ENCODE measurements around the gene CDC42EP3. TPM values are rescaled to one million over a fixed set of nuclear protein-coding genes. Genes with fewer than 3 reads are reported as not detected.

CDC42EP3 gene
- total and polyA plus RNA-seq, 8 donors = 6.7 to 89.7 (median 17.2) TPM

DNA sequence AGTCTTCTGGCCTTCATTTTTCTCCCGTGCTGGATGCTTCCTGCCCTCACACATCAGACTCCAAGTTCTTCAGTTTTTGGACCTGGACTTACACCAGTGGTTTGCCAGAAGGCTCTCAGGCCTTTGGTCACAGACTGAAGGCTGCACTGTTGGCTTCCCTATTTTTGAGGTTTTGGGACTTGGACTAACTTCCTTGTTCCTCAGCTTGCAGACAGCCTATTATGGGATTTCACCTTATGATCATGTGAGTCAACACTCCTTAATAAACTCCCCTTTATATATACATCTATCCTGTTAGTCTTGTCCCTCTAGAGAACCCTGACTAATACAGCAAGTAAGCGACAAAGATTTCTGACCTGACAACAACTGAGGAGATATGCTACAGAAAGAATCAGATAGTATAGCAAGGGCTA lies 7.2 kb downstream of the CDC42EP3 start:
- Histone ChIP-seq H3K36me3 (peaks cover 0 to 7% (median 6%) of the 10 kb centered on the region in 4 donors), H3K27ac (peak overlapping the region in 3 of 5 donors; percentile 7 to 44 (median 8)), H3K9me3 (no peaks in the 10 kb centered on the region), H3K27me3 (no peaks in the 10 kb centered on the region), H3K4me1 (peaks cover 33 to 100% (median 63%) of the 10 kb centered on the region in 4 donors), H3K4me3 (no peak overlapping the region)
- no peak for TF ChIP-seq POLR2AphosphoS5 (IDR thresholded peaks at IDR 0.05)
- no peak for TF ChIP-seq POLR2A (IDR thresholded peaks at IDR 0.05)
- TF ChIP-seq, protein P1, sequence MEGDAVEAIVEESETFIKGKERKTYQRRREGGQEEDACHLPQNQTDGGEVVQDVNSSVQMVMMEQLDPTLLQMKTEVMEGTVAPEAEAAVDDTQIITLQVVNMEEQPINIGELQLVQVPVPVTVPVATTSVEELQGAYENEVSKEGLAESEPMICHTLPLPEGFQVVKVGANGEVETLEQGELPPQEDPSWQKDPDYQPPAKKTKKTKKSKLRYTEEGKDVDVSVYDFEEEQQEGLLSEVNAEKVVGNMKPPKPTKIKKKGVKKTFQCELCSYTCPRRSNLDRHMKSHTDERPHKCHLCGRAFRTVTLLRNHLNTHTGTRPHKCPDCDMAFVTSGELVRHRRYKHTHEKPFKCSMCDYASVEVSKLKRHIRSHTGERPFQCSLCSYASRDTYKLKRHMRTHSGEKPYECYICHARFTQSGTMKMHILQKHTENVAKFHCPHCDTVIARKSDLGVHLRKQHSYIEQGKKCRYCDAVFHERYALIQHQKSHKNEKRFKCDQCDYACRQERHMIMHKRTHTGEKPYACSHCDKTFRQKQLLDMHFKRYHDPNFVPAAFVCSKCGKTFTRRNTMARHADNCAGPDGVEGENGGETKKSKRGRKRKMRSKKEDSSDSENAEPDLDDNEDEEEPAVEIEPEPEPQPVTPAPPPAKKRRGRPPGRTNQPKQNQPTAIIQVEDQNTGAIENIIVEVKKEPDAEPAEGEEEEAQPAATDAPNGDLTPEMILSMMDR (IDR thresholded peaks at IDR 0.05) = no peak
- no peak for DNase-seq
- intact Hi-C loops (cut with DNase I; ENCODE audit: low total_unique reads) = no loop called here
- 43 to 92% (median 51%) methylated on average over 2 of the region's 2 CpGs for WGBS, 5 donors

DNA sequence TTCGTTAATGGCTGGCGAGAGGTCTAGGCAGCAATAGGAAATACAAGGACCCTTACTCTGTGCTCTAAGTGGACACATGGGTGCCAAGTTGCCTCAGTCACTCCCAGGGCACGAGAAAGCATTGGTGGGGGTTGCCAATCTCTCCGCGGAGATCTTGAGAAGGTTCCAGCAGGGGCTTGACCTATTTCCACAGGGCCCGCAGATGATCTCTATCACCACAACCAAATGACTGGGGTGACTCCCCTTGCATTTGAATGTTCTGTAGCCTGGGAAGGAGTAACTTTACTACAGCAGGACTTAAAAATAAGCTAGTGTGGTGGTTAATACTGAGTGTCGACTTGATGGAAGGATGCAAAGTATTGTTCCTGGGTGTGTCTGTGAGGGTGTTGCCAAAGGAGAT lies 8.1 kb downstream of the CDC42EP3 start:
- TF ChIP-seq, protein P1 (IDR thresholded peaks at IDR 0.05) = no peak
- TF ChIP-seq POLR2A (IDR thresholded peaks at IDR 0.05) (no peak), EP300 (IDR thresholded peaks at IDR 0.05) (no peak), POLR2AphosphoS5 (IDR thresholded peaks at IDR 0.05) (no peak)
- 70 to 92% (median 88%) methylated on average over 7 of the region's 7 CpGs for WGBS, 5 donors
- no peaks in the 10 kb centered on the region for H3K9me3 ChIP-seq
- no peaks in the 10 kb centered on the region for H3K27me3 ChIP-seq
- peaks cover 33 to 100% (median 62%) of the 10 kb centered on the region in 4 donors for H3K4me1 ChIP-seq
- peak overlapping the region in 2 of 5 donors; percentile 7 to 44 for H3K27ac ChIP-seq
- DNase-seq = no peak
- H3K36me3 ChIP-seq = peaks cover 0 to 7% (median 6%) of the 10 kb centered on the region in 4 donors
- no peak overlapping the region for H3K4me3 ChIP-seq
- intact Hi-C loops (cut with DNase I; ENCODE audit: low total_unique reads) = no loop called here

DNA sequence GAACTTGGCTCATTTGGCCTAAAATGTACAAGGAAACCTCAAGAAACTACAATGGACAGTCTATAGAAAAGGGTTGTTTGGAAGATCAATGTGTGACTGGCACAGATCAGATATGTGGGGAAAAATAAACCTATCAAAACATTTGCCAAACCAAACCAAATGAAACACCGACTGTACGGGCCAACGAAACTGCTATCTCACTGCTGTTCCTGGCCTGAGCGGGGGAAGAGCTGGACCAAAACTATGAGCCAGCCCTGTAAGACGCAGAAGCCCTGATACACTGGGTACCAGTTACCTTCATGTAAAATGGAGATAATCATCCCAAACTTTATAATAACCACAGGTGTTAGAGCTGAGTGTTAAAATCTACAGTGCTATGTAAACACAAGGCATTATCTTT lies 11.7 kb downstream of the CDC42EP3 start:
- no peak overlapping the region for H3K4me3 ChIP-seq
- 32 to 57% (median 44%) methylated on average over 5 of the region's 5 CpGs for WGBS, 5 donors
- TF ChIP-seq POLR2AphosphoS5 (IDR thresholded peaks at IDR 0.05) = no peak
- TF ChIP-seq EP300 (IDR thresholded peaks at IDR 0.05) = no peak
- intact Hi-C loops (cut with DNase I; ENCODE audit: low total_unique reads) = no loop called here
- H3K27ac ChIP-seq = peak overlapping the region in 3 of 5 donors; percentile 0 to 25 (median 1)
- no peaks in the 10 kb centered on the region for H3K27me3 ChIP-seq
- H3K4me1 ChIP-seq = peaks cover 29 to 96% (median 56%) of the 10 kb centered on the region in 4 donors
- peaks cover 0 to 7% (median 6%) of the 10 kb centered on the region in 4 donors for H3K36me3 ChIP-seq
- no peaks in the 10 kb centered on the region for H3K9me3 ChIP-seq
- no peak for DNase-seq

DNA sequence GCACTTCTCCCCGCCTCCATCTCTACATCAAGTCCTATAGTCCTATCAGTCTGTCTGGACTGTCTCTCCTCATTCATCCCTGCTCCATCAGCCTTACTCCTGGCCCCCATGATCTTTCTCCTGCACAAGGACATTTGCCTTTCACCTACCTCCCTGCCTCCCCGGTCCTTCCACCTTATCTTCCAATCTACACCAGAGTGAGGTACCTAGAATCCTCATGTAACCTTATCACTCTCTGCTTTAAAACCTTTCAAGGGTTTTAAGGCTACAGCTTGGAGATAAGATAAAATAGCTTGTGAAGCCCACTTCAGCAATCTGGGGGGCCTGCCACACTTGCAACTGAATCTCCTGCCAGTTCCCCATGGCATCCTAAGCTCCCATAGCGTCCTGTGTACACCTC lies 12.8 kb downstream of the CDC42EP3 start:
- 66 to 85% (median 78%) methylated on average over 3 of the region's 3 CpGs for WGBS, 5 donors
- intact Hi-C loops (cut with DNase I; ENCODE audit: low total_unique reads) = no loop called here
- TF ChIP-seq POLR2A (IDR thresholded peaks at IDR 0.05) (no peak), POLR2AphosphoS5 (IDR thresholded peaks at IDR 0.05) (no peak)
- Histone ChIP-seq H3K27ac (peak overlapping the region in 3 of 5 donors; percentile 57 to 78 (median 76)), H3K27me3 (no peaks in the 10 kb centered on the region), H3K9me3 (no peaks in the 10 kb centered on the region), H3K4me3 (no peak overlapping the region), H3K4me1 (peaks cover 40 to 96% (median 60%) of the 10 kb centered on the region in 4 donors), H3K36me3 (peaks cover 0 to 7% (median 6%) of the 10 kb centered on the region in 4 donors)
- no peak for DNase-seq

DNA sequence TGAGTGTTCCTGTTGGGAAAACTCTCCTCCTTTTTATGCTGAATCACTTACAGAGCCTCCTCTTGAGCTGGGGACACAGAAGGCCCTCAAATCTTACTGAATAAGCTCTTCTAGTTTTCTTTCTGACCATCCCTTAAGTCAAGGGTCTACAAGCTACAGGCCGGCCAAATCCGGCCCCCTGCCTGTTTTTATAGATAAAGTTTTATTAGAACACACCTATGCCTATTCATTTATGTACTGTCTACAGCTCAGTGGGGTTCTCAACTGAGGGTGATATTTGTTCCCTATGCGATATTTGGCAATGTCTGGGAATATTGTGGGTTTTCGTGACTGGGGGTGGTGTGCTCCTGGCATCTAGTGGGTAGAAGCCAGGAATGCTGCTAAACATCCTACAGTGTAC lies 14.0 kb downstream of the CDC42EP3 start:
- no peak for DNase-seq
- 92 to 94% (median 94%) methylated on average over 4 of the region's 4 CpGs for WGBS, 5 donors
- Histone ChIP-seq H3K4me3 (no peak overlapping the region), H3K36me3 (no peaks in the 10 kb centered on the region), H3K9me3 (no peaks in the 10 kb centered on the region), H3K27me3 (no peaks in the 10 kb centered on the region), H3K4me1 (peaks cover 40 to 96% (median 64%) of the 10 kb centered on the region in 4 donors), H3K27ac (peak overlapping the region; percentile 29 to 78 (median 57))
- intact Hi-C loops (cut with DNase I; ENCODE audit: low total_unique reads) = no loop called here
- TF ChIP-seq POLR2A (IDR thresholded peaks at IDR 0.05) = no peak
- TF ChIP-seq POLR2AphosphoS5 (IDR thresholded peaks at IDR 0.05) = no peak
- TF ChIP-seq, protein P1 (IDR thresholded peaks at IDR 0.05) = no peak
- TF ChIP-seq EP300 (IDR thresholded peaks at IDR 0.05) = no peak

Data from stomach (tissue), 9 donors.